ENCODE measurements around the gene PAF1.

The PAF1 gene

GRCh38 chr19:39390751-39391437 is at the start of gene PAF1, which contains the start of gene MED29:
Gene PAF1 (minus strand): TSS chr19:39391106. CDS start chr19:39390864, 242 bp downstream.
Gene MED29 (plus strand): TSS chr19:39391378. CDS start chr19:39391423, 45 bp downstream.
- DNase-seq (ENCODE audit: low read depth): peak; percentile 100

- peak; percentile 70 for DNase-seq (ENCODE audit: low read depth)
Observed at GRCh38 chr19:39438270-39438934, 47.5 kb upstream of the PAF1 start.

- peak; percentile 16 for DNase-seq (ENCODE audit: low read depth)
Observed at GRCh38 chr19:39436350-39436716, 45.4 kb upstream of the PAF1 start.

GRCh38 chr19:39435499-39436349 is 44.8 kb upstream of the PAF1 start, which contains the start of gene RPS16:
Gene RPS16 (minus strand): TSS chr19:39435949. CDS start chr19:39435895, 54 bp downstream.
- peak; percentile 98 for DNase-seq (ENCODE audit: low read depth)

GRCh38 chr19:39434123-39435076 is 43.5 kb upstream of the PAF1 start:
- peak; percentile 37 for DNase-seq (ENCODE audit: low read depth)

GRCh38 chr19:39433480-39434079 is 42.7 kb upstream of the PAF1 start:
- DNase-seq (ENCODE audit: low read depth): peak; percentile 13

- peak; percentile 18 for DNase-seq (ENCODE audit: low read depth)
Observed at GRCh38 chr19:39432677-39433025, 41.7 kb upstream of the PAF1 start.

- peak; percentile 99 for DNase-seq (ENCODE audit: low read depth)
Observed at GRCh38 chr19:39430675-39431593, 40.0 kb upstream of the PAF1 start.

GRCh38 chr19:39428283-39429112 is 37.6 kb upstream of the PAF1 start:
- DNase-seq (ENCODE audit: low read depth): peak; percentile 72

- no peak for DNase-seq (ENCODE audit: low read depth)
Observed at GRCh38 chr19:39427707-39428106, 36.8 kb upstream of the PAF1 start.

- no peak for DNase-seq (ENCODE audit: low read depth)
Observed at GRCh38 chr19:39426170-39426569, 35.3 kb upstream of the PAF1 start.

GRCh38 chr19:39425744-39426143 is 34.8 kb upstream of the PAF1 start:
- DNase-seq (ENCODE audit: low read depth): no peak

- no peak for DNase-seq (ENCODE audit: low read depth)
Observed at GRCh38 chr19:39424934-39425333, 34.0 kb upstream of the PAF1 start.

GRCh38 chr19:39423258-39424086 is 32.6 kb upstream of the PAF1 start:
- DNase-seq (ENCODE audit: low read depth): no peak

GRCh38 chr19:39422020-39422419 is 31.1 kb upstream of the PAF1 start:
- DNase-seq (ENCODE audit: low read depth): no peak

GRCh38 chr19:39420769-39421168 is 29.9 kb upstream of the PAF1 start:
- no peak for DNase-seq (ENCODE audit: low read depth)

- DNase-seq (ENCODE audit: low read depth): peak; percentile 45
Observed at GRCh38 chr19:39419003-39419402, 28.1 kb upstream of the PAF1 start.

All from ELR (cell line).